ENCODE data around the gene ARF6.

DNA sequence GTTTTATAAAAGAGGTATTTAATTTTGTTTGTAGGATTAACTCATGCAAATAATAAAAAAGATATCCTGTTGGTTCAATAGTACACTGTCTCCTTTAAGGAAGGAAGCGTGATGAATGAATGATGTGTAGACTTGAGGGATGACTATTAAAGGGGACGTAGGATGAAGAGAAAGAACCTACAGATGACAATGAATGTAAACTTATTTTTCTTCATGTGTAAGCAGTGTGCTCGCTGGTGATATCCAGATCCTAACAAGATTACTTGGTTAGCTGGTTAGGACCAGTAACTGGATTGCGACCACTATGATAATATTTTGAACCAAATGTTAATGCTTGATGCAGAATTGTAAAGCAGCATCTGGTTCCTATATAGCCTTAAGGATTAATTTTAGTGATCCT lies 2.6 kb downstream of the ARF6 start:
- TF ChIP-seq USF1 (IDR thresholded peaks at IDR 0.05; ENCODE audit: borderline replicate concordance, extremely low read length, insufficient read depth, low read depth, low read length) (no peak), ZBTB11 (CRISPR knock-in tag; IDR thresholded peaks at IDR 0.05) (no peak), CEBPB (IDR thresholded peaks at IDR 0.05; ENCODE audit: borderline replicate concordance in 1 of 2, low read depth in 2 of 2, low read length in 2 of 2) (no peak), CTCF (IDR thresholded peaks at IDR 0.05 in 2 of 3, conservative IDR thresholded peaks at IDR 0.05 in 1 of 3; ENCODE audit: control insufficient read depth in 2 of 3, extremely low read depth in 1 of 3, insufficient read depth in 1 of 3, low read depth in 3 of 3, low read length in 3 of 3) (no peak), REST (IDR thresholded peaks at IDR 0.05; ENCODE audit: low read depth, low read length) (no peak), ZNF384 (IDR thresholded peaks at IDR 0.05; ENCODE audit: borderline replicate concordance, low read depth, low read length) (no peak), NR2C1 (IDR thresholded peaks at IDR 0.05) (no peak), EGR1 (IDR thresholded peaks at IDR 0.05; ENCODE audit: borderline replicate concordance in 1 of 2, low read depth in 2 of 2, low read length in 2 of 2) (no peak), TCF12 (IDR thresholded peaks at IDR 0.05; ENCODE audit: low read depth, low read length) (no peak), RCOR1 (conservative IDR thresholded peaks at IDR 0.05; ENCODE audit: low read depth, low read length) (no peak), MXI1 (IDR thresholded peaks at IDR 0.05; ENCODE audit: low read depth, low read length) (no peak)
- TF ChIP-seq, protein P1, sequence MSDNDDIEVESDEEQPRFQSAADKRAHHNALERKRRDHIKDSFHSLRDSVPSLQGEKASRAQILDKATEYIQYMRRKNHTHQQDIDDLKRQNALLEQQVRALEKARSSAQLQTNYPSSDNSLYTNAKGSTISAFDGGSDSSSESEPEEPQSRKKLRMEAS (IDR thresholded peaks at IDR 0.05; ENCODE audit: low read depth, low read length), result no peak
